Activated T-cell treated with anti-CD3 and anti-CD28 coated beads, Interleukin-2, amount 50 U/mL, for 48 hours (primary cell): Measurements from ENCODE around the gene SFT2D1.
"Not testable (repeated sequence)": the region's sequence is repeated elsewhere in the genome, so short reads cannot be mapped to it uniquely, and the experiment has no call there.

Source experiments
- DNase-seq, 2 experiments: peaks; one replicate each; pipeline ENCODE4 v3.0.0-alpha.2; 2020

SFT2D1 gene

DNA sequence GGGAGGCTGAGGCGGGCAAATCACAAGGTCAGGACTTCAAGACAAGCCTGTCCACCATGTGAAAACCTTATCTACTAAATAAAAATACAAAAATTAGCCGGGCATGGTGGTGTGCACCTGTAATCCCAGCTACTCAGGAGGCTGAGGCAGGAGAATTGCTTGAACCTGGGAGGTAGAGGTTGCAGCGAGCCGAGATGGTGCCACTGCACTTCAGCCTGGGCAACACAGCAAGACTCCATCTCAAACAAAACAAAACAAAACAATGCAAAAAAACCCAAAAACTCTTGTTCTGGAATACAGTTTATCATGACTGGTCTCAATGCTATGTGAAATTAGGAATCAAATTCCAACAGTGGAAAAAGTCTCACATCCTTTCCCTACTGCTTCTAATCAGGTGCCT, 20.1 kb upstream of the SFT2D1 start:
- DNase-seq: not testable (repeated sequence)

GRCh38 chr6:166361077-166361429, 18.7 kb upstream of the SFT2D1 start:
- no peak for DNase-seq

DNA sequence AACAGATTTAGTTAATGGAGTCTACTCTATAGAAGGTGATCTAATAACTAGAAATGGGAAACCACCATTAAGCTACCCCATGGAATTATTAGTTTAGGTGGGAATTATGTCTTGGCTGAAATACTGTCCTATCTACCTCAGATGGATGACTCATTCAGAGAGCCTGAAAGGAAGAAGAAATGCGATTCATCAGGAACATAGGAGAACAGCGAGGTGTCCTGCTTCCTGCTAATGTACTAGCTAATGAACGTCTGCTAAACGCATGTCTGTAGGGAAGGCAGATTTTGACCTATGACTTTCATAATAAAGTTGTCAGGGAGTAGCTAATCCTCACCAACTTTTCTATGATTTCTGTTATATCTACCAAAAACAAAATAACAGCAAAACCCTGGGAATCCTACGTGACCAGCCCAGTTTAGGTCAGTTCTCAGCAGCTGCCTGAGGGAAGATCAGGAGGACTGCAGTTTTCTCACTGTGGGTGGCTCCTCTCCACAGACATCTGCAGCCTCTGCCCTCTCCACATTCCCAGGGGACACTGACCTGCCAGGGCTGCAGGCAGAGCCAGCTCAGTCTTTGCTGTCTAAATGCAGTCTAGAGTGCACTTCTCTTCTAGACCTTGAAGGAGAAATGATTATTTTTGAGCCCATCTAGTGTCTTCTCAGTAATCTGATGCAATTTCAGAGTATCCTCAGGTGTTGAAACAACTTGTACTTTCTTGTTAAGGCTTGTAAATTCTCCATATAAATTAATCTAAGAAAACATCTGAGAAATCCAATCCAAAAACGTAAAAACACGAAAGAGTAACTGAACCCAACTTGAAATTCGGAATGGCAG, 18.1 kb upstream of the SFT2D1 start:
- no peak for DNase-seq

GRCh38 chr6:166355552-166355951, 13.2 kb upstream of the SFT2D1 start:
- DNase-seq: no peak

DNA sequence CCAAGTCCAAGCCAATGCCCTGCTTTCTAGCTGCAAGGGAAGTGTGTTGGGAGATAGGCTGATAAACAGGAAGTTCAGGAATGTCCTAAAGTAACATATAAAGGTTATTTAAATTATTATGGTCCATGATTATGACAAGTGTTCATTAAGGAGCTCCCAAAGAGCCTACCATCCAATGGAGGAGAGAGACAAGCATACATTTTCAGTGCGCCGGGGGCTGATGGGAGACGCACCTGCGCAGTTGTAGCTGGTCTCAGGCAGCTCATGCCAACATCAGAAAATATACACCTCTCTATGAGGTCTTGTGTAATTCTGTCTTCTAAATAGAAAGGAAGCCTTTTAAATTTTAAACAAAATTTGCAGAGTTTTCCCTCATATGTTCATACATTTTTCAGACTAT, 12.6 kb upstream of the SFT2D1 start:
- no peak for DNase-seq

GRCh38 chr6:166354143-166354542, 11.8 kb upstream of the SFT2D1 start:
- no peak for DNase-seq

DNA sequence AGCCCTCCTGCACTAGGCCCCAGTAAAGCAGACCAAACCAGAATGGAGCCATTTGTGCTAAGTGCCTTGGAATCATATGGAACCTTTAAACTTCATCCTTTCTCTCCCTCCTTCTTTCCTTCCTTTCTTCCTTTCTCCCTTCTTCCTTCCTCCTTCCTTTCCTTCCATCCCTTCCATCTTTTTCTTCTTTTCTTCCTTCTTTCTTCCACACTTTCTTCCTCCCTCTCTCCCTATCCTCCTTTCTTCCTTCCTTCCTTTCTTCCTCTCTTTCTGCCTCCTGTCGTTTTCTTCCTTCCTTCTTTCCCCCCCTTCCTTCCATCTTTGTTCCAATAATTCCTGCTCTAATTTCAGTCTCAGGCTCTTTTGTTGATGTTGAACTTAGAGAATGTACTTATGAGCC, 11.2 kb upstream of the SFT2D1 start:
- DNase-seq: no peak

DNA sequence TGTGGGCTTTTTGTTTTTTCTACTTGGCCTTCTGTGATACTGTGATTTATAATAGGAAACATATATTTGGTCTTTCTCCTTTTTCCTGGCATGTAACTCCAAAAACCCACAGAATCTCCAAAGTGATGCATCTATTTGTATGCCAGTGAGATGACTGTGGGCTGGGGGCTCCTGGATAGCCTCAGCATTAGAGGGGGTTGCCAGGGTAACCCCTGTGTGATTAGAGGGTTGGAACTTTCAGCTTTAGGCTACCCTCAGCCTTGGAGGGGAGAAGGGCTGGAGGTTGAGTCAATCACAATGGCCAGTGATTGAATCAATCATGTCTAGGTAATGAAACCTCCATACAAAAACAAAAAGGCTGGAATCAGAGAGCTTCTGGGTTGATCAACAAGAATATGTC, 10.6 kb upstream of the SFT2D1 start:
- no peak for DNase-seq

DNA sequence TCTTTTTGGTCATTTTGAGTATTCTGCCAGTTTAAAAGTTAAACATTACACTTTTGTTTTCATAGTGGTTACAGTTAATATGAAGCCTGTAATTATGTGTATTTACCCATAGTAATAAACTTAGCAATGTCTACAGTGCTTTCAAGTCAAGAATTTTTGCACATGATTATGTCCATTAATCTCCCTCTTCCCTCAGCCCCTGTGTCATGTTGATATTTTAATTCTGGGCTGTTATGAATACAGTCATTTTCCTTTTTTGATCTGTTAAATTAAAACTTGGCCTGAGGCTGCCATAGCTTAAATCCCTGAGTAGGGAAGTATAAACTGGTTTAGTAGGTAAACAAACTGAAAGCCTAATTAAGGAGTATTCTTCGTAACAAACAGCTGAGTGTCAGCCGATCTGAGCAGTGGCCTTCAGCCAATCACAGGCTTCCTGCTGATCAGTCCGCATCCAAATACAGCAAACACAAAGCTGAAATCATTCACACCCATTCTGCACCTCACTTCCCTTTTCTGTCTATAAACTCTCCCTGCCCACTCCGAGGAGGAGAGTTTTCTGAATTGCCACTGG, 9.5 kb upstream of the SFT2D1 start:
- DNase-seq: no peak

- DNase-seq: no peak
These were observed 6.1 kb upstream of the SFT2D1 start for GRCh38 chr6:166348305-166348949.

DNA sequence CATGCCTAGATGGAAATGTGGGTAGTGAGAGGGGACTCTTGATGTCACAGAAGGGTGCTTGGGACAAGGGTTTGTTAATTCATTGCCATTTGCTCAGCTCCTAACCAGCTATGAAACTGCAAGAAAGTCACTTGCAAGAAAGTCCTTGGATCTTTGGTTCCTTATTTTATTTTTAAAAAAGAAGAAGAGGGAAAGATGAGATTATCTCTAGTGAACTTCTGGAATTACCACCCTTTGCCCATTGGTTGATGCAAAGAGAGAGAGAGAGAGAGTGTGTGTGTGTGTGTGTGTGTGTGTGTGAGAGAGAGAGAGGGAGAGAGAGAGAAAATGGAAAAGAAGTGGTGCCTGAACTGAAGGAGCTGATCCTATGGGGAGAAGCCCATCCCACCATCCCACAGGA, 4.6 kb upstream of the SFT2D1 start:
- DNase-seq: no peak

- DNase-seq: no peak
These were observed 4.1 kb upstream of the SFT2D1 start for GRCh38 chr6:166346449-166346848.

GRCh38 chr6:166345672-166346071, 3.3 kb upstream of the SFT2D1 start:
- DNase-seq: not testable (repeated sequence)

- DNase-seq: not testable (repeated sequence)
These were observed 2.6 kb upstream of the SFT2D1 start for GRCh38 chr6:166344921-166345320.

GRCh38 chr6:166344240-166344639, 1.9 kb upstream of the SFT2D1 start:
- DNase-seq: no peak

- no peak for DNase-seq
These were observed 774 bp upstream of the SFT2D1 start for GRCh38 chr6:166343150-166343487.

GRCh38 chr6:166341977-166342348, 382 bp downstream of the SFT2D1 start:
- DNase-seq: peak; percentile 37 to 39

DNA sequence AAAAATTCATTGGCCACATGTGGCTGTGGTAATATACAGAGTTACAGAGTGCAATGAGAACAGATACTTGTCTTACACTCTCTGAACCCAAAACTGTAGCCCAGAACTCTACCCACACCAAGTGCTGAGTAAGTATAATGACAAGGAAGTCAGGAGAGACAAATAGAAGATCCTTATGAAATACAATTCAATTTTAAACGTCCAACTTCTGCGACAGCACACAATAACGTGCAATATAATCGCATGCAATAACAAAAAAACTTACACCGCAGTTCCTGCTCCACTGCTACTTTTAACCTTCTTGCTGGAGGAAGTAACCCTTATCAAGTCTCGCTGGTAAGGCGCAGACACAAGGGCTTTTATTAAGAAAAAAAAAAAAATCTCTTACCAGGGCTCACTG, 881 bp downstream of the SFT2D1 start:
- no peak for DNase-seq

- no peak for DNase-seq
These were observed 3.5 kb downstream of the SFT2D1 start for GRCh38 chr6:166338854-166339253.

DNA sequence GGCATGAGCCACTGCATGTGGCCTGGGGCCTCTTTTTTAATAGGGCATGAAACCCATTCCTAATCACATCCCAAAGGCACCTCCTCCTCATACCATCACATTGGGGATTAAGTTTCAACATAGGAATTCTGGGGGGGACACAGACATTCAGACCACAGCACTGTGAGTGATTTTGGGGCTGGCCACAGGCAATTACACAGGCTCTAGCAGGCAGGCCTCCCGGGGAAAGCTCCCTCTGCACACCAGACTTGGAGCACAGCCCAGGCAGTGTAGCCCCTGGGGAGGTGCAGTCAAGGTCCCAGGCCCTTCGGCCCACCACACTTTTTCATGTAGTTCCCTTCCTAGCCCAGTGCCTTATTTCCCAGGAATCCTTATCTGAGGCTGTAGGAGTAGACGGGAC, 5.5 kb downstream of the SFT2D1 start:
- DNase-seq: no peak

GRCh38 chr6:166335378-166336302, 6.7 kb downstream of the SFT2D1 start:
- DNase-seq: no peak

DNA sequence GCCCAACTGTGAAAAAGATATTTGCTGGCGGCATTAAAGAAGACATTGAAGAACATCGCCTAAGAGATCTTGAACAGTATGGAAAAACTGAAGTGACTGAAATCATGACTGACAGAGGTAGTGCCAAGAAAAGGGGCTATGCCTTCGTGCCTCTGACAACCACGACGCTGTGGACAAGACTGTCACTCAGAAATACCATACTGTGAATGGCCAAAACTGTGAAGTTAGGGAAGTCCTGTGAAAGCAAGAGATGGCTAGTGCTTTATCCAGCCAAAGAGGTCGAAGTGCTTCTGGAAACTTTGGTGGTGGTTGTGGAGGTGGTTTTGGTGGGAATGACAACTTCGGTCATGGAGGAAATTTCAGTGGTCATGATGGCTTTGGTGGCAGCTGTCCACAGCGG, 7.5 kb downstream of the SFT2D1 start:
- DNase-seq: no peak
